ENCODE measurements around the gene DDX24. TPM values are rescaled to one million over a fixed set of nuclear protein-coding genes. Genes with fewer than 3 reads are reported as not detected.

Gene DDX24
- total RNA-seq, 1 experiment from 2014 or later: 203 TPM

DNA sequence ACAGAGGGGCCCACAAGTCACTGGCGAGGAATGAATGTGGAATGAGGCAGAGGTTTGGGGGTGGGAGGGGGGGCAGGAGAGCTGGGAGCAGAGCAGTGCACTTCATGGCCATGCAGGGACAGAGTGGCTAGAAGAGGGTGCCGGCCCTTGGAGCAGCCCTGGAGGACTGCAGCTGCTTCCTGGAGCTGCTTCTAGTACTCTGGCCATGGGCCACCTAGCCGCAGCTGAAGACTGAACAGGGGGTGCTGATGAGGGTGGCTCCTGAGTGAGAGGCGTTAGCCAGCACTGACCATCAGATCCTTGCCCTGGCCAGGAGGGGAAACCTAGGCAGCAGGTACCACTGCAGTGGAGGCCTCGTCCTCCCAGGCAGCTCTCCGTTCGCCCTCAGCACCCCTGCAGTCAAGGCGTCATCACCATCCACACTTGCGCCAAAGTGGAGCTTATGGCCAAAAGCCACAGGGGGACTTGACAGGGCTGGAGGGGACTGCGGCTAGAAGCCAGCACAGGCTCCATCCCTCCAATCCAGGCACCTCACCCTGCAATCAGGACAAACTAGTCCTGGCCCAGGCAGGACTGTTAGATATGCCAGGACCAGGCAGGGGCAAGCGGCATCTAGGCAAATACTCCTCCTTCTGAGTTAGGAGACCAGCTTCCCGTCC lies 38.4 kb downstream of the DDX24 start:
- no peak overlapping the region for H3K4me3 ChIP-seq (ENCODE audit: low read depth, low read length, poor library complexity, severe bottlenecking)
- no peak overlapping the region for H3K27ac ChIP-seq (ENCODE audit: low read depth, low read length, poor library complexity, severe bottlenecking)
- POLR2A ChIA-PET (ENCODE audit: low non-redundant PET): no interaction called here
- CTCF ChIA-PET: no interaction called here
- H3K36me3 ChIP-seq (ENCODE audit: insufficient read depth, low read length, poor library complexity, severe bottlenecking): peaks cover 7% of the 10 kb centered on the region
- H3K27me3 ChIP-seq (replicated peaks; ENCODE audit: insufficient read depth, low read depth, low read length, poor library complexity): no peaks in the 10 kb centered on the region
- no peaks in the 10 kb centered on the region for H3K9me3 ChIP-seq (ENCODE audit: low read depth, low read length, poor library complexity, severe bottlenecking)
- intact Hi-C loops (cut with micrococcal nuclease; ENCODE audit: unreplicated experiment): no loop called here
- TF ChIP-seq, protein P1, sequence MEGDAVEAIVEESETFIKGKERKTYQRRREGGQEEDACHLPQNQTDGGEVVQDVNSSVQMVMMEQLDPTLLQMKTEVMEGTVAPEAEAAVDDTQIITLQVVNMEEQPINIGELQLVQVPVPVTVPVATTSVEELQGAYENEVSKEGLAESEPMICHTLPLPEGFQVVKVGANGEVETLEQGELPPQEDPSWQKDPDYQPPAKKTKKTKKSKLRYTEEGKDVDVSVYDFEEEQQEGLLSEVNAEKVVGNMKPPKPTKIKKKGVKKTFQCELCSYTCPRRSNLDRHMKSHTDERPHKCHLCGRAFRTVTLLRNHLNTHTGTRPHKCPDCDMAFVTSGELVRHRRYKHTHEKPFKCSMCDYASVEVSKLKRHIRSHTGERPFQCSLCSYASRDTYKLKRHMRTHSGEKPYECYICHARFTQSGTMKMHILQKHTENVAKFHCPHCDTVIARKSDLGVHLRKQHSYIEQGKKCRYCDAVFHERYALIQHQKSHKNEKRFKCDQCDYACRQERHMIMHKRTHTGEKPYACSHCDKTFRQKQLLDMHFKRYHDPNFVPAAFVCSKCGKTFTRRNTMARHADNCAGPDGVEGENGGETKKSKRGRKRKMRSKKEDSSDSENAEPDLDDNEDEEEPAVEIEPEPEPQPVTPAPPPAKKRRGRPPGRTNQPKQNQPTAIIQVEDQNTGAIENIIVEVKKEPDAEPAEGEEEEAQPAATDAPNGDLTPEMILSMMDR (conservative IDR thresholded peaks at IDR 0.05; ENCODE audit: low read depth, low read length): no peak
- TF ChIP-seq EZH2 (IDR thresholded peaks at IDR 0.05; ENCODE audit: borderline replicate concordance, low read depth, low read length, poor library complexity, severe bottlenecking): no peak
- no peaks in the 10 kb centered on the region for H3K4me1 ChIP-seq (ENCODE audit: insufficient read depth, low read length, poor library complexity, severe bottlenecking)
- no TSS peak for BruUV-seq (replicated peaks)
- DNase-seq (ENCODE audit: low spot score): no peak

DNA sequence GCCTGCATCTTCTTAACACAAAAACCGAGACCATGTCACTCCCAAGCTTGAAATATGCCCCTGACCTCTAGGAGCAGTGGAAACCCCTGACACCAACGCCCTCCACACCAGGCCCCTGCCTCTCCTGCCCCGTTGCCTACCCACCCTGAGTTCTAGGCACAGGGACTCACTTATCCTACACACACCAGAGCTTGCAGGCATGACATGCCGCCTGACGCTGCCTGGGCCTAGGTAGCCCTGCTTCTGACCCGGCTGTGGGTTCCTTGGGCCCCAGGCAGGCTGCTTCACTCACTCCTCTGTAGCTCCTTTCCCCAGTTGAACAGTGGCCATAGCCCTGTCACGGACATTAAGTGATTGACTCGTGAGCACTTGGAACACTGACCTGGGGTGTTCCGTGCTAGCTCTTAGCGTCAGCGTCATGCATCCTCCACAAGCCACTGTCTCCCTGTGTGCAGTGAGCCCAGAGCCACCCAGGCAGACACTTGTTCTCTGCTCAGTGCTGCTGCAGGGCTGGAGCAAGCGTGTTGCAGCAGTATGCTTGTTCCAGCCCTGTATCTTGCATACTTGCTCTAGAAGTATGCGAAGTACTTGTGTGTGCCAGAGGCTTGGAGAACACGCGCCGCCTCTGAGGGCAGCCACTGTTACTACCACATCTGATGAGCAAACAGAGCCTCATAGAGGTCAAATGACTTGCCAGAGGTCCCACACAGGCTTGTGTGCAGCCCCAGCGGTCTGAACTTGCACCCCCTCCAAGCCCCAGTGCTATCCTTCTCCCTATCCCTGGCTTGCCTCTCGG lies 39.3 kb downstream of the DDX24 start:
- ChIA-PET POLR2A (ENCODE audit: low non-redundant PET) (interaction anchor here (0.6 kb wide), 1 partner anchor 895 kb away, joined by 3 read pairs; no protein-coding TSS in a partner anchor), CTCF (no interaction called here)
- BruUV-seq (replicated peaks): no TSS peak
- Histone ChIP-seq H3K9me3 (ENCODE audit: low read depth, low read length, poor library complexity, severe bottlenecking) (no peaks in the 10 kb centered on the region), H3K27ac (ENCODE audit: low read depth, low read length, poor library complexity, severe bottlenecking) (no peak overlapping the region), H3K4me3 (ENCODE audit: low read depth, low read length, poor library complexity, severe bottlenecking) (no peak overlapping the region), H3K36me3 (ENCODE audit: insufficient read depth, low read length, poor library complexity, severe bottlenecking) (peaks cover 4% of the 10 kb centered on the region), H3K27me3 (replicated peaks; ENCODE audit: insufficient read depth, low read depth, low read length, poor library complexity) (no peaks in the 10 kb centered on the region), H3K4me1 (ENCODE audit: insufficient read depth, low read length, poor library complexity, severe bottlenecking) (no peaks in the 10 kb centered on the region)
- intact Hi-C loops (cut with micrococcal nuclease; ENCODE audit: unreplicated experiment): no loop called here
- TF ChIP-seq EZH2 (IDR thresholded peaks at IDR 0.05; ENCODE audit: borderline replicate concordance, low read depth, low read length, poor library complexity, severe bottlenecking): no peak
- DNase-seq (ENCODE audit: low spot score): no peak

DNA sequence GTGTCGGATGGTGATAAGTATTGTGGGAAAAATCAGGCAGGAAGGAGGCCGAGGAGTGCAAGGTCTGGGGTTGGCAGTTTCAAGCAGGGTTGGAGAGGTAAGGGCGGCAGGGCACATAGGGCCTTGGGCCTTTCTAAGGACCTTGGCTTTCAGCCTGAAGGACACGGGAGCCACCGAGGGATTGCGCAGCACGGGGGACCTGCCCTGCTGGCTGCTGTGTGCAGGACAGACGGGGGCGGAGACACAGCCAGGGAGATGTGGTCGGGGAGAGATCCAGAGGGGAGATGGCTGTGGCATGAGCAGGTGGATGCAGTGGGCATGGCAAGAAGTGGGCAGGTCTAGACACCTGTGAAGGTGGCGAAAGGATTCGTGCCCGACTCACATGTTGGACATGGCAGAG lies 40.2 kb downstream of the DDX24 start:
- intact Hi-C loops (cut with micrococcal nuclease; ENCODE audit: unreplicated experiment): no loop called here
- BruUV-seq (replicated peaks): no TSS peak
- ChIA-PET POLR2A (ENCODE audit: low non-redundant PET) (no interaction called here), CTCF (no interaction called here)
- Histone ChIP-seq H3K27ac (ENCODE audit: low read depth, low read length, poor library complexity, severe bottlenecking) (no peak overlapping the region), H3K4me3 (ENCODE audit: low read depth, low read length, poor library complexity, severe bottlenecking) (no peak overlapping the region), H3K4me1 (ENCODE audit: insufficient read depth, low read length, poor library complexity, severe bottlenecking) (no peaks in the 10 kb centered on the region), H3K36me3 (ENCODE audit: insufficient read depth, low read length, poor library complexity, severe bottlenecking) (peaks cover 4% of the 10 kb centered on the region), H3K9me3 (ENCODE audit: low read depth, low read length, poor library complexity, severe bottlenecking) (no peaks in the 10 kb centered on the region), H3K27me3 (replicated peaks; ENCODE audit: insufficient read depth, low read depth, low read length, poor library complexity) (no peaks in the 10 kb centered on the region)
- DNase-seq (ENCODE audit: low spot score): no peak
- TF ChIP-seq, protein P1 (conservative IDR thresholded peaks at IDR 0.05; ENCODE audit: low read depth, low read length): no peak
- no peak for TF ChIP-seq EZH2 (IDR thresholded peaks at IDR 0.05; ENCODE audit: borderline replicate concordance, low read depth, low read length, poor library complexity, severe bottlenecking)

Data from A673 (cell line).